Measurements from ENCODE around the gene LRP8.

LRP8 gene

DNA sequence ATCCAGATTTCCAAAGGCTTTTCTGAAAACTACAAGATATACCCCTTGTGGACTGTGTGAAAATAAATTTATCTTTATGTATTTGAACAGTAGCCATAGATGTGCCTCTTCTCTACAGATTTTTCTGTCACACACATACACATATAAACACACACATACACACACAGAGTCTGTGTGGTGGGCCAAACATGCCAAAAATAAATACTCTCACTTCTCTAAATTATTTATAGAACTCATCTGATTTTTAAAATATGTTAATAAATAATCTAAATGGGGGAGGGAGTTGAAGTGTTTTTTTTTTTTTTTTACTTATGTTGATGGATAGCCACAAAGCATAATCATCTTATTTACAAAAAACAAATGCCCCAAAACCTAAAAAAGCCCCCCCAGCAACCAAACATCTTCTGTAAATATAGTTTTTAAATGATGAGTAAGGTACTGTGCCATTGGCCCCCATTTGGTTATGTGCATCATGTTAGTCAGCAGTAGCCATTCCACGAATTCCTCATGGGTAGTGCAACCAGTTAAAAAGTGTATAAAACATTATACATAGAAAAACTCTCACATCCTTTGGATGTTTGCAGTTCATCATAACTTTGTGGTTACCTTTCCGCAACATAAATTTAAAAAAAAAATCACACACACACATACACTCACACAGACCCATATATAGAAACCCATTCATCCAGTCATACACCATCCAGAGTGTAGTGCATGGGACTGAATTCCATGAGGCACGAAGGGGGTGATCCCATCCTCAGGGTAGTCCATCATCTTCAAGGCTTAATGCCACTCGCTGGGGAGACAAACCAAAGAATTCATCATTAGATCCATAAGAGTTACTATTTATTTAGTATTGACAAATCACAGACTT is 81.4 kb downstream of the LRP8 start:
- TF ChIP-seq MYC (IDR thresholded peaks at IDR 0.05; ENCODE audit: low read depth, low read length), result no peak
- TF ChIP-seq POLR2A (IDR thresholded peaks at IDR 0.05; ENCODE audit: extremely low read depth, insufficient read length), result no peak
- TF ChIP-seq, protein P1, sequence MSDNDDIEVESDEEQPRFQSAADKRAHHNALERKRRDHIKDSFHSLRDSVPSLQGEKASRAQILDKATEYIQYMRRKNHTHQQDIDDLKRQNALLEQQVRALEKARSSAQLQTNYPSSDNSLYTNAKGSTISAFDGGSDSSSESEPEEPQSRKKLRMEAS (IDR thresholded peaks at IDR 0.05; ENCODE audit: low read depth, low read length), result no peak
- TF ChIP-seq CTCF (IDR thresholded peaks at IDR 0.05; ENCODE audit: low read depth, low read length), result no peak
- DNase-seq (ENCODE audit: low read depth), result no peak

GRCh38 chr1:53244141-53244540 is 83.7 kb downstream of the LRP8 start:
- TF ChIP-seq MYC (IDR thresholded peaks at IDR 0.05; ENCODE audit: low read depth, low read length) (no peak), CTCF (IDR thresholded peaks at IDR 0.05; ENCODE audit: low read depth, low read length) (no peak), POLR2A (IDR thresholded peaks at IDR 0.05; ENCODE audit: extremely low read depth, insufficient read length) (no peak)
- TF ChIP-seq, protein P1 (IDR thresholded peaks at IDR 0.05; ENCODE audit: low read depth, low read length), result no peak
- DNase-seq (ENCODE audit: low read depth), result no peak

More for the DNA sequence above, 81.4 kb downstream of the LRP8 start:
- H3K4me3 ChIP-seq (ENCODE audit: low read depth, low read length), result no peak overlapping the region

DNA sequence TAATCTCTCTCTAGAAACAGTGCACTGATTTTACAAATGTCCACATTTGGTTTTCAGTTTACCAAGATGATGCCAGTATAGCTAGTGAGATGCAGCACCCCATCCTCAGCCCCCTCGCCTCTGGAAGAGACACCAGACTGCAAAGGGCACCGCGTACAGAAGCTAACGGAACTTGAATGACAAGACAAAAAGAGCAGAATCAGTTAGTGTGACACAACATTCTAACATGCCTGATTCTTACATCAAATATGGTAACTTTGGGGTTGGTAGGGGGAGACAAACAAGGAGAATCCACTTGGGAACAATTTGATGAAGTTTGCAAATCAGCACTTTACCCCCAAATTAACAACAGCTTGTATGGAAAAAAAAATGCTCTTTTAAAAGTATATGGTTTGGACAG is 85.5 kb downstream of the LRP8 start:
- TF ChIP-seq POLR2A (IDR thresholded peaks at IDR 0.05; ENCODE audit: extremely low read depth, insufficient read length) (no peak), CTCF (IDR thresholded peaks at IDR 0.05; ENCODE audit: low read depth, low read length) (no peak)
- H3K4me3 ChIP-seq (ENCODE audit: low read depth, low read length), result no peak overlapping the region
- no peak for DNase-seq (ENCODE audit: low read depth)

More at GRCh38 chr1:53244141-53244540, 83.7 kb downstream of the LRP8 start:
- no peak overlapping the region for H3K4me3 ChIP-seq (ENCODE audit: low read depth, low read length)

GRCh38 chr1:53241828-53242227 is 86.0 kb downstream of the LRP8 start:
- DNase-seq (ENCODE audit: low read depth), result no peak

GRCh38 chr1:53238197-53239155 is 89.4 kb downstream of the LRP8 start, which contains the start of gene MAGOH:
MAGOH (minus strand) TSS chr1:53238518; CDS start chr1:53238448, 70 bp downstream.
- DNase-seq (ENCODE audit: low read depth), result peak; percentile 95
- peak within 1 kb of the TSS; percentile 100 for H3K4me3 ChIP-seq (ENCODE audit: low read depth, low read length)
- TF ChIP-seq, protein P1 (IDR thresholded peaks at IDR 0.05; ENCODE audit: low read depth, low read length), result peak; percentile 48; the same call in 1 of the 2 replicates
- peak; percentile 63 for TF ChIP-seq POLR2A (IDR thresholded peaks at IDR 0.05; ENCODE audit: extremely low read depth, insufficient read length)
- TF ChIP-seq MYC (IDR thresholded peaks at IDR 0.05; ENCODE audit: low read depth, low read length), result peak; percentile 11; the same call in 1 of the 2 replicates
- TF ChIP-seq CTCF (IDR thresholded peaks at IDR 0.05; ENCODE audit: low read depth, low read length), result no peak

More at GRCh38 chr1:53241828-53242227, 86.0 kb downstream of the LRP8 start:
- H3K4me3 ChIP-seq (ENCODE audit: low read depth, low read length), result no peak overlapping the region
- no peak for TF ChIP-seq CTCF (IDR thresholded peaks at IDR 0.05; ENCODE audit: low read depth, low read length)
- no peak for TF ChIP-seq MYC (IDR thresholded peaks at IDR 0.05; ENCODE audit: low read depth, low read length)
- TF ChIP-seq, protein P1 (IDR thresholded peaks at IDR 0.05; ENCODE audit: low read depth, low read length), result no peak
- no peak for TF ChIP-seq POLR2A (IDR thresholded peaks at IDR 0.05; ENCODE audit: extremely low read depth, insufficient read length)
